MM.1S (cell line): Measurements from ENCODE around the gene SPECC1L.

ENCODE experiments used
- EZH2 ChIP-seq: fragments of 300-600 bp; sonication (generic); optimal IDR thresholded peaks from 2 replicates; pipeline ENCODE3; 2017; ENCODE audit warnings: low read depth, mild to moderate bottlenecking, antibody characterized with exemption, low read length, mixed read lengths
- TF ChIP-seq, protein P1 (sequence below): fragments of 300-600 bp; sonication (generic); IDR thresholded peaks from 2 replicates; pipeline ENCODE4 v1.5.1; 2016; ENCODE audit warnings: antibody characterized with exemption, low read length, mixed read lengths

DNA sequence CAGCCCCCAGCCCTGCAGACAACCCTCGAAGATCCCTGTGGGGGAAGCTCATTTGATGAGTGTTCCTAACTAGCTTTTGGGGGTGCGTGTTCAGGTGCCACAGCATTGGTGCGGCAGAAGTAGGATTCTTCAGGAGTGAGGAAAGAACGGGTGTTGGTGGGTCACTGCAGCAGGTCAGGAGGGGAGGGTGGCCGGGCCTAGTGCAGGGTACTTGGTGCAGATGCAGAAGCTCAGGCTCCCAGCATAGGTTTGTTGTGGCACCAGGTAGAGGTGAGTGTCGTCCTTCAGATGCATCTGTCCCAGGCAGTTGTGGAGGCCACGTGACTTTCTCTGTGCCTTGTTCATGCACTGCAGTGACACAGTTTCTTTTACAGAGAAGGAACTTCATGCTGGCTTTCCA is 141.6 kb downstream of the SPECC1L start:
- TF ChIP-seq, protein P1, sequence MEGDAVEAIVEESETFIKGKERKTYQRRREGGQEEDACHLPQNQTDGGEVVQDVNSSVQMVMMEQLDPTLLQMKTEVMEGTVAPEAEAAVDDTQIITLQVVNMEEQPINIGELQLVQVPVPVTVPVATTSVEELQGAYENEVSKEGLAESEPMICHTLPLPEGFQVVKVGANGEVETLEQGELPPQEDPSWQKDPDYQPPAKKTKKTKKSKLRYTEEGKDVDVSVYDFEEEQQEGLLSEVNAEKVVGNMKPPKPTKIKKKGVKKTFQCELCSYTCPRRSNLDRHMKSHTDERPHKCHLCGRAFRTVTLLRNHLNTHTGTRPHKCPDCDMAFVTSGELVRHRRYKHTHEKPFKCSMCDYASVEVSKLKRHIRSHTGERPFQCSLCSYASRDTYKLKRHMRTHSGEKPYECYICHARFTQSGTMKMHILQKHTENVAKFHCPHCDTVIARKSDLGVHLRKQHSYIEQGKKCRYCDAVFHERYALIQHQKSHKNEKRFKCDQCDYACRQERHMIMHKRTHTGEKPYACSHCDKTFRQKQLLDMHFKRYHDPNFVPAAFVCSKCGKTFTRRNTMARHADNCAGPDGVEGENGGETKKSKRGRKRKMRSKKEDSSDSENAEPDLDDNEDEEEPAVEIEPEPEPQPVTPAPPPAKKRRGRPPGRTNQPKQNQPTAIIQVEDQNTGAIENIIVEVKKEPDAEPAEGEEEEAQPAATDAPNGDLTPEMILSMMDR: no peak
- TF ChIP-seq EZH2: no peak
